ENCODE measurements around the gene MED8.

DNA sequence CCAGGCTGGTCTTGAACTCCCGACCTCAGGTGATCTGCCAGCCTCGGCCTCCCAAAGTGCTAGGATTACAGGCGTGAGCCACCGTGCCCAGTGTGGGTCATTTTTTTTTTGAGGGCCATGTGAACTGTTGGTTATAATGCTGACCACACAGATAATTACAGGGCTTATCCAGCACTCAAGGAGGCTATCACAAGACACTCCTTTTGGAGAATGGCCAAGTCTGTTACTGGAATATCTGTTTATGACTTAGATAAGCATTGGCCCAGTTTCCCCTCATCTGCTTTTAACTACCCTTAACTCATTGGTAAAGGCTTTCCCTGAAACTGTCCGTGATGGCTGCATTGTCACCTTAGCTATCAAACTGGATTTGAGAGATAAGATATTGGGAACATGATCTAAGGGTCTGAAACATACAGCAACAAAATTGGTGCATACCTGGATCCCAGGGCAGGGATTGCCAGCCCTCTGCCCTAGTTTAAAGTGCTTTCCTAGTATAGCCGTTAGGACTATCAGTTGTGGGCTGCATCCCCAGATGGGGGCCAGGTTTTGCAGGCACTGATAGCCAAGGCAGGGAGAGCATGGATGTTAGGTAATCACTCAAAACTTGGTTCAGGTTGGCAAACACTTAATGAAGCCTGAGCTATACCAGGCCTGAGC, 15.7 kb upstream of the MED8 start:
- TF ChIP-seq, protein P1, sequence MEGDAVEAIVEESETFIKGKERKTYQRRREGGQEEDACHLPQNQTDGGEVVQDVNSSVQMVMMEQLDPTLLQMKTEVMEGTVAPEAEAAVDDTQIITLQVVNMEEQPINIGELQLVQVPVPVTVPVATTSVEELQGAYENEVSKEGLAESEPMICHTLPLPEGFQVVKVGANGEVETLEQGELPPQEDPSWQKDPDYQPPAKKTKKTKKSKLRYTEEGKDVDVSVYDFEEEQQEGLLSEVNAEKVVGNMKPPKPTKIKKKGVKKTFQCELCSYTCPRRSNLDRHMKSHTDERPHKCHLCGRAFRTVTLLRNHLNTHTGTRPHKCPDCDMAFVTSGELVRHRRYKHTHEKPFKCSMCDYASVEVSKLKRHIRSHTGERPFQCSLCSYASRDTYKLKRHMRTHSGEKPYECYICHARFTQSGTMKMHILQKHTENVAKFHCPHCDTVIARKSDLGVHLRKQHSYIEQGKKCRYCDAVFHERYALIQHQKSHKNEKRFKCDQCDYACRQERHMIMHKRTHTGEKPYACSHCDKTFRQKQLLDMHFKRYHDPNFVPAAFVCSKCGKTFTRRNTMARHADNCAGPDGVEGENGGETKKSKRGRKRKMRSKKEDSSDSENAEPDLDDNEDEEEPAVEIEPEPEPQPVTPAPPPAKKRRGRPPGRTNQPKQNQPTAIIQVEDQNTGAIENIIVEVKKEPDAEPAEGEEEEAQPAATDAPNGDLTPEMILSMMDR (conservative IDR thresholded peaks at IDR 0.05; ENCODE audit: low read depth, low read length), result no peak
- TF ChIP-seq EZH2 (IDR thresholded peaks at IDR 0.05; ENCODE audit: borderline replicate concordance, low read depth, low read length, poor library complexity, severe bottlenecking), result no peak

Measured in A673 (cell line).